OCI-LY7 (cell line): ENCODE data around the gene DGKE.

ENCODE experiments used
- CTCF ChIP-seq: fragments of 200-600 bp; sonication (generic); conservative IDR thresholded peaks from 2 replicates; pipeline ENCODE4 v1.5.1; 2014; ENCODE audit warnings: mild to moderate bottlenecking, antibody characterized with exemption, low read length, moderate library complexity, mixed read lengths
- EZH2phosphoT487 ChIP-seq: fragments of 200-600 bp; sonication (generic); IDR thresholded peaks from 2 replicates; pipeline ENCODE4 v1.6.1; 2018; ENCODE audit warnings: low read depth, borderline replicate concordance, mild to moderate bottlenecking, mixed run types, antibody characterized with exemption, low read length, moderate library complexity, mixed read lengths

GRCh38 chr17:56810343-56810742 is 23.6 kb upstream of the DGKE start:
- TF ChIP-seq CTCF (no peak), EZH2phosphoT487 (no peak)
